ENCODE measurements around the gene ATP8A2.
A peak's percentile ranks its signal among the peaks of the same experiment; 100 is the strongest.

Gene ATP8A2

DNA sequence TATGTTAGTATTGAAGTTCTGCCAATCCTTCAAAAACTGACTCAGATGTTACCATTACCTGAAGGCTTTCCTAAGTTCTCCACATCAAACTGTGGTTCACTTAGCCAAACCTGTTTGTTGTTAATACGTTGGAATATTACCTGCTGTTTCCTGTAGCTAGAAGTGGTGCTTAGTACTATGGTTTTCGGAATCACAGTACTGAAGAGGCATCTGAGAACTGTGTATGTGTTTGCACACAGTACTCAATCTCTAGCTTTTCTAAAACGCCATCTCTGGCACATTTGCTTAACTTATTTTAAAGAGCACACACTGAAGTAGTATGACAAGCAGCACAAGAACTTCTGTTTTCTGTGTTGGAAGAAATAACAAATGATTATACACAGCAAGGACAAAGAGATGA is 431.9 kb downstream of the ATP8A2 start:
- H2BK120ac ChIP-seq (ENCODE audit: low read depth, low read length), result no peak overlapping the region
- H4K91ac ChIP-seq (ENCODE audit: low read length), result no peak overlapping the region
- no peak overlapping the region for H2BK15ac ChIP-seq (ENCODE audit: low read depth, poor library complexity, severe bottlenecking)
- no peak overlapping the region for H3K14ac ChIP-seq (ENCODE audit: low read length in 2 of 2)
- no peak overlapping the region for H2BK5ac ChIP-seq (ENCODE audit: low read depth, low read length, poor library complexity, severe bottlenecking)
- H3K23ac ChIP-seq (ENCODE audit: low read length in 2 of 2), result no peak overlapping the region
- no peaks in the 10 kb centered on the region for H3K4me1 ChIP-seq (ENCODE audit: control insufficient read depth, insufficient read depth, low read depth, low read length)
- H3K4me2 ChIP-seq (ENCODE audit: low read length, poor library complexity, severe bottlenecking), result no peak overlapping the region
- H3K27ac ChIP-seq (ENCODE audit: low read length, poor library complexity, severe bottlenecking), result no peak overlapping the region
- H3K18ac ChIP-seq (ENCODE audit: low read depth in 1 of 2, low read length in 2 of 2), result no peak overlapping the region
- H4K8ac ChIP-seq (ENCODE audit: low read length), result no peak overlapping the region
- H3K27me3 ChIP-seq (ENCODE audit: control insufficient read depth in 1 of 2, insufficient read depth in 1 of 2, low read length in 2 of 2), result peaks cover 0 to 10% of the 10 kb centered on the region in 2 experiments
- H2BK12ac ChIP-seq (ENCODE audit: low read length in 2 of 2), result no peak overlapping the region
- WGBS, result no CpG with 5 or more reads among the region's 3 CpGs
- no peak overlapping the region for H3K4ac ChIP-seq (ENCODE audit: low read depth in 1 of 2, low read length in 2 of 2)
- no peaks in the 10 kb centered on the region for H3K79me1 ChIP-seq (replicated peaks; ENCODE audit: low read length, poor library complexity, severe bottlenecking)
- H3K9me3 ChIP-seq (ENCODE audit: control insufficient read depth, low read length), result no peaks in the 10 kb centered on the region
- no peak overlapping the region for H2AK5ac ChIP-seq (ENCODE audit: low read length, severe bottlenecking)
- no peak overlapping the region for H3K9ac ChIP-seq (ENCODE audit: low read length)
- no peak for DNase-seq
- H2AFZ ChIP-seq (ENCODE audit: low read depth, low read length), result no peak overlapping the region
- no peak overlapping the region for H3K4me3 ChIP-seq (ENCODE audit: insufficient read depth in 1 of 2, low read depth in 1 of 2, low read length in 2 of 2)
- H3K36me3 ChIP-seq (ENCODE audit: control insufficient read depth in 1 of 2, insufficient read depth in 2 of 2, low read depth in 1 of 2, low read length in 2 of 2), result peaks cover 0 to 4% of the 10 kb centered on the region in 2 experiments

DNA sequence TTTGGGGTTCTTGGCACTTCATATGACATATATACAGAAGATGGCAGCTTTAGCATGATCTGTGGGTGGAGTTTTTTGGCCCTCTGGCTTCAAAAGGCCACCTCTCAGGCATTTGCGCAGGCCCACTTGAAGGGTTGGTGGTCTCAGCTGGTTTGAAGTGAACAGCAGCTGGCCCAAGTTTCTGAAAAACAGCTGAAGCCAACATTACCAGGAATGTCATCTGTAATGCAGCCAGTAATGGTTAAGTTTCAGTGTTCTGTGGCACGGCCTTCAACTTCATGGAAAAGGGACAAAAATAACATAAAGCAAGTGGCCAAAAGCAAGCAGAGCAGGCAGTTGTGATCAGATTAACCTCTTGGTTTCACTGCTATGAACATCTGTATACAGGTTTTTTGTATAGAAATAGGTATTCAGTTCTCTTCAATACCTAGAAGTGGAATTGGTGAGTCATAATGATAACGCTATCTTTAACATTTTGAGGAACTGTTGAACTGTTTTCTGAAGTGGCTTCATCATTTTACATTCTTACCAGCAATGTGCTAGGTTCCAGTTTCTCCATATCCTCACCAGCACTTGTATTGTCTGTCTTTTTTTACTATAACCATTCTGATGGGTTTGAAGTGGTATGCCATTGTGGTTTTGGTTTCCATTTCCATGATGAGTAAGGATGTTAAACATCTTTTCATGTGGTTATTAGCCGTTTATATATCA is 434.6 kb downstream of the ATP8A2 start:
- no peak overlapping the region for H3K4ac ChIP-seq (ENCODE audit: low read depth in 1 of 2, low read length in 2 of 2)
- no peak overlapping the region for H3K14ac ChIP-seq (ENCODE audit: low read length in 2 of 2)
- H4K8ac ChIP-seq (ENCODE audit: low read length), result no peak overlapping the region
- H3K79me1 ChIP-seq (replicated peaks; ENCODE audit: low read length, poor library complexity, severe bottlenecking), result no peaks in the 10 kb centered on the region
- H3K9me3 ChIP-seq (ENCODE audit: control insufficient read depth, low read length), result peaks cover under 1% of the 10 kb centered on the region
- no peak overlapping the region for H2AFZ ChIP-seq (ENCODE audit: low read depth, low read length)
- no peak overlapping the region for H3K9ac ChIP-seq (ENCODE audit: low read length)
- no peak overlapping the region for H2BK15ac ChIP-seq (ENCODE audit: low read depth, poor library complexity, severe bottlenecking)
- peaks cover 0 to 2% of the 10 kb centered on the region in 2 experiments for H3K27me3 ChIP-seq (ENCODE audit: control insufficient read depth in 1 of 2, insufficient read depth in 1 of 2, low read length in 2 of 2)
- no peak overlapping the region for H3K23ac ChIP-seq (ENCODE audit: low read length in 2 of 2)
- 96% methylated on average over 2 of the region's 4 CpGs for WGBS
- H3K4me3 ChIP-seq (ENCODE audit: insufficient read depth in 1 of 2, low read depth in 1 of 2, low read length in 2 of 2), result no peak overlapping the region
- no peak overlapping the region for H2AK5ac ChIP-seq (ENCODE audit: low read length, severe bottlenecking)
- H3K4me1 ChIP-seq (ENCODE audit: control insufficient read depth, insufficient read depth, low read depth, low read length), result no peaks in the 10 kb centered on the region
- DNase-seq, result peak; percentile 37
- no peak overlapping the region for H3K18ac ChIP-seq (ENCODE audit: low read depth in 1 of 2, low read length in 2 of 2)
- no peak overlapping the region for H4K91ac ChIP-seq (ENCODE audit: low read length)
- no peak overlapping the region for H2BK12ac ChIP-seq (ENCODE audit: low read length in 2 of 2)
- H2BK120ac ChIP-seq (ENCODE audit: low read depth, low read length), result no peak overlapping the region
- no peak overlapping the region for H2BK5ac ChIP-seq (ENCODE audit: low read depth, low read length, poor library complexity, severe bottlenecking)
- no peak overlapping the region for H3K27ac ChIP-seq (ENCODE audit: low read length, poor library complexity, severe bottlenecking)
- no peaks in the 10 kb centered on the region for H3K36me3 ChIP-seq (ENCODE audit: control insufficient read depth in 1 of 2, insufficient read depth in 2 of 2, low read depth in 1 of 2, low read length in 2 of 2)
- H3K4me2 ChIP-seq (ENCODE audit: low read length, poor library complexity, severe bottlenecking), result peak overlapping the region; percentile 23

DNA sequence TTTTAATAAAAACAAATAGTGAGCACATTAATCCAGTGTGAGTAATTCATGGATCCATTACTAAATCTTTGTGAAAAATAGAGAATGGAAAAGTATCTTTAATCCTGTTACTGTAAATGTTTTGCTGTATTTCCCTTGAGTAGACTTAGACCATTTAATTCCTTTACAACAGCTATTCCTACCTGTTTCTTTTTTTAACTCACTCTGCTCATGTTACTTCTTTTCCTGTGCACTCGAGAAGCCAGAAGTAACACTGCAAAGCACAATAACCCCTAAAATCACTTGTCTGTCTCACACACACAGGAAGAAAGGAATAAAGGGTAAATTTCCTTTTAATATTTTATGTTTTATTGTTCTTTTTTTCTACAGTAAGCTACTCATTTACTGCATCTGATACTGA is 435.8 kb downstream of the ATP8A2 start:
- no peak overlapping the region for H3K27ac ChIP-seq (ENCODE audit: low read length, poor library complexity, severe bottlenecking)
- H2BK15ac ChIP-seq (ENCODE audit: low read depth, poor library complexity, severe bottlenecking), result no peak overlapping the region
- H4K8ac ChIP-seq (ENCODE audit: low read length), result no peak overlapping the region
- H3K4me2 ChIP-seq (ENCODE audit: low read length, poor library complexity, severe bottlenecking), result no peak overlapping the region
- no peaks in the 10 kb centered on the region for H3K36me3 ChIP-seq (ENCODE audit: control insufficient read depth in 1 of 2, insufficient read depth in 2 of 2, low read depth in 1 of 2, low read length in 2 of 2)
- peaks cover 9% of the 10 kb centered on the region for H3K9me3 ChIP-seq (ENCODE audit: control insufficient read depth, low read length)
- DNase-seq, result no peak
- H3K79me1 ChIP-seq (replicated peaks; ENCODE audit: low read length, poor library complexity, severe bottlenecking), result no peaks in the 10 kb centered on the region
- no peak overlapping the region for H2AFZ ChIP-seq (ENCODE audit: low read depth, low read length)
- H3K9ac ChIP-seq (ENCODE audit: low read length), result no peak overlapping the region
- WGBS, result no CpG with 5 or more reads among the region's 1 CpG
- H2BK5ac ChIP-seq (ENCODE audit: low read depth, low read length, poor library complexity, severe bottlenecking), result no peak overlapping the region
- no peak overlapping the region for H3K14ac ChIP-seq (ENCODE audit: low read length in 2 of 2)
- no peak overlapping the region for H3K18ac ChIP-seq (ENCODE audit: low read depth in 1 of 2, low read length in 2 of 2)
- H4K91ac ChIP-seq (ENCODE audit: low read length), result no peak overlapping the region
- no peak overlapping the region for H2BK12ac ChIP-seq (ENCODE audit: low read length in 2 of 2)
- no peak overlapping the region for H3K23ac ChIP-seq (ENCODE audit: low read length in 2 of 2)
- no peak overlapping the region for H2BK120ac ChIP-seq (ENCODE audit: low read depth, low read length)
- H3K4me1 ChIP-seq (ENCODE audit: control insufficient read depth, insufficient read depth, low read depth, low read length), result no peaks in the 10 kb centered on the region
- H3K4ac ChIP-seq (ENCODE audit: low read depth in 1 of 2, low read length in 2 of 2), result no peak overlapping the region
- no peak overlapping the region for H2AK5ac ChIP-seq (ENCODE audit: low read length, severe bottlenecking)
- no peak overlapping the region for H3K4me3 ChIP-seq (ENCODE audit: insufficient read depth in 1 of 2, low read depth in 1 of 2, low read length in 2 of 2)
- H3K27me3 ChIP-seq (ENCODE audit: control insufficient read depth in 1 of 2, insufficient read depth in 1 of 2, low read length in 2 of 2), result peaks cover 0 to 2% of the 10 kb centered on the region in 2 experiments

GRCh38 chr13:25811506-25811905 is 439.7 kb downstream of the ATP8A2 start:
- Histone ChIP-seq H3K14ac (ENCODE audit: low read length in 2 of 2) (no peak overlapping the region), H2AK5ac (ENCODE audit: low read length, severe bottlenecking) (no peak overlapping the region), H3K4ac (ENCODE audit: low read depth in 1 of 2, low read length in 2 of 2) (no peak overlapping the region), H3K4me2 (ENCODE audit: low read length, poor library complexity, severe bottlenecking) (no peak overlapping the region), H2BK12ac (ENCODE audit: low read length in 2 of 2) (no peak overlapping the region), H3K4me3 (ENCODE audit: insufficient read depth in 1 of 2, low read depth in 1 of 2, low read length in 2 of 2) (no peak overlapping the region), H3K27ac (ENCODE audit: low read length, poor library complexity, severe bottlenecking) (no peak overlapping the region), H3K23ac (ENCODE audit: low read length in 2 of 2) (no peak overlapping the region), H2BK120ac (ENCODE audit: low read depth, low read length) (no peak overlapping the region), H2BK5ac (ENCODE audit: low read depth, low read length, poor library complexity, severe bottlenecking) (no peak overlapping the region), H4K8ac (ENCODE audit: low read length) (no peak overlapping the region), H2AFZ (ENCODE audit: low read depth, low read length) (no peak overlapping the region), H2BK15ac (ENCODE audit: low read depth, poor library complexity, severe bottlenecking) (no peak overlapping the region), H3K27me3 (ENCODE audit: control insufficient read depth in 1 of 2, insufficient read depth in 1 of 2, low read length in 2 of 2) (no peaks in the 10 kb centered on the region), H3K18ac (ENCODE audit: low read depth in 1 of 2, low read length in 2 of 2) (no peak overlapping the region), H3K9me3 (ENCODE audit: control insufficient read depth, low read length) (peaks cover 9% of the 10 kb centered on the region), H3K9ac (ENCODE audit: low read length) (no peak overlapping the region), H3K36me3 (ENCODE audit: control insufficient read depth in 1 of 2, insufficient read depth in 2 of 2, low read depth in 1 of 2, low read length in 2 of 2) (no peaks in the 10 kb centered on the region), H3K79me1 (replicated peaks; ENCODE audit: low read length, poor library complexity, severe bottlenecking) (no peaks in the 10 kb centered on the region), H4K91ac (ENCODE audit: low read length) (no peak overlapping the region), H3K4me1 (ENCODE audit: control insufficient read depth, insufficient read depth, low read depth, low read length) (no peaks in the 10 kb centered on the region)
- no peak for DNase-seq
- WGBS, result 38% methylated on average over 1 of the region's 3 CpGs
